NCI-H748 (cell line): ENCODE data around the gene PTPRE.
A peak's percentile ranks its signal among the peaks of the same experiment; 100 is the strongest.

Source experiments
- DNase-seq: peaks from one replicate; lab custom pipeline; 2025; ENCODE audit not compliant: unreplicated experiment; lab: John Stamatoyannopoulos, UW

Gene PTPRE

GRCh38 chr10:127997271-127997670, 90.4 kb downstream of the PTPRE start:
- DNase-seq, result no peak

- peak; percentile 52 for DNase-seq
Measured at GRCh38 chr10:127997937-127998336, 91.0 kb downstream of the PTPRE start.

GRCh38 chr10:127998501-127999144, 91.7 kb downstream of the PTPRE start:
- no peak for DNase-seq

- peak; percentile 35 for DNase-seq
Measured at GRCh38 chr10:127999297-128000129, 92.6 kb downstream of the PTPRE start.

- DNase-seq, result no peak
Measured at GRCh38 chr10:128000471-128001362, 93.8 kb downstream of the PTPRE start.

- no peak for DNase-seq
Measured at GRCh38 chr10:128001363-128001745, 94.5 kb downstream of the PTPRE start.

- no peak for DNase-seq
Measured at GRCh38 chr10:128001849-128002248, 94.9 kb downstream of the PTPRE start.

- peak; percentile 32 for DNase-seq
Measured at GRCh38 chr10:128003521-128003920, 96.6 kb downstream of the PTPRE start.

GRCh38 chr10:128005858-128006257, 99.0 kb downstream of the PTPRE start:
- no peak for DNase-seq

GRCh38 chr10:128007056-128007455, 100.2 kb downstream of the PTPRE start:
- peak; percentile 73 for DNase-seq

GRCh38 chr10:128007971-128008370, 101.1 kb downstream of the PTPRE start:
- DNase-seq, result no peak

- no peak for DNase-seq
Measured at GRCh38 chr10:128008521-128009250, 101.8 kb downstream of the PTPRE start.

GRCh38 chr10:128009372-128010126, 102.6 kb downstream of the PTPRE start:
- DNase-seq, result no peak

- peak; percentile 53 for DNase-seq
Measured at GRCh38 chr10:128011059-128011979, 104.4 kb downstream of the PTPRE start.

GRCh38 chr10:128013626-128014025, 106.7 kb downstream of the PTPRE start:
- DNase-seq, result no peak

- DNase-seq, result no peak
Measured at GRCh38 chr10:128014236-128014635, 107.3 kb downstream of the PTPRE start.

GRCh38 chr10:128016423-128017060, 109.6 kb downstream of the PTPRE start:
- no peak for DNase-seq

GRCh38 chr10:128017822-128018221, 110.9 kb downstream of the PTPRE start:
- no peak for DNase-seq

GRCh38 chr10:128018236-128018635, 111.3 kb downstream of the PTPRE start:
- DNase-seq, result no peak
